Measurements from ENCODE around the gene ZDHHC14.
"Not testable (repeated sequence)": the region's sequence is repeated elsewhere in the genome, so short reads cannot be mapped to it uniquely, and the experiment has no call there.

Gene ZDHHC14

GRCh38 chr6:157408427-157408826 is 27.4 kb downstream of the ZDHHC14 start:
- not testable (repeated sequence) for DNase-seq

- no peak for DNase-seq
Observed at GRCh38 chr6:157410045-157410444, 29.1 kb downstream of the ZDHHC14 start.

GRCh38 chr6:157411368-157411767 is 30.4 kb downstream of the ZDHHC14 start:
- DNase-seq: no peak

- no peak for DNase-seq
Observed at GRCh38 chr6:157412791-157413190, 31.8 kb downstream of the ZDHHC14 start.

- no peak for DNase-seq
Observed at GRCh38 chr6:157420497-157420896, 39.5 kb downstream of the ZDHHC14 start.

- no peak for DNase-seq
Observed at GRCh38 chr6:157424491-157425020, 43.6 kb downstream of the ZDHHC14 start.

- DNase-seq: no peak
Observed at GRCh38 chr6:157427969-157428368, 47.0 kb downstream of the ZDHHC14 start.

- DNase-seq: peak; percentile 57 to 59
Observed at GRCh38 chr6:157428427-157429202, 47.6 kb downstream of the ZDHHC14 start.

- no peak for DNase-seq
Observed at GRCh38 chr6:157429248-157429647, 48.3 kb downstream of the ZDHHC14 start.

GRCh38 chr6:157430834-157431233 is 49.8 kb downstream of the ZDHHC14 start:
- DNase-seq: no peak

- no peak for DNase-seq
Observed at GRCh38 chr6:157432231-157432891, 51.4 kb downstream of the ZDHHC14 start.

- no peak for DNase-seq
Observed at GRCh38 chr6:157432892-157433265, 51.9 kb downstream of the ZDHHC14 start.

- no peak for DNase-seq
Observed at GRCh38 chr6:157433678-157434081, 52.7 kb downstream of the ZDHHC14 start.

- no peak for DNase-seq
Observed at GRCh38 chr6:157434349-157435033, 53.5 kb downstream of the ZDHHC14 start.

GRCh38 chr6:157436219-157436943 is 55.4 kb downstream of the ZDHHC14 start:
- no peak for DNase-seq

- no peak for DNase-seq
Observed at GRCh38 chr6:157436944-157437336, 56.0 kb downstream of the ZDHHC14 start.

- DNase-seq: no peak
Observed at GRCh38 chr6:157438611-157439111, 57.7 kb downstream of the ZDHHC14 start.

- no peak for DNase-seq
Observed at GRCh38 chr6:157440171-157440570, 59.2 kb downstream of the ZDHHC14 start.

- no peak for DNase-seq
Observed at GRCh38 chr6:157442291-157442690, 61.3 kb downstream of the ZDHHC14 start.

- no peak for DNase-seq
Observed at GRCh38 chr6:157443066-157443800, 62.2 kb downstream of the ZDHHC14 start.

GRCh38 chr6:157445277-157446009 is 64.5 kb downstream of the ZDHHC14 start:
- no peak for DNase-seq

Measured in stimulated activated CD4-positive, alpha-beta T cell treated with anti-CD3 and anti-CD28 coated beads, Interleukin-4, amount 100 ng/mL, for 4 hours (primary cell).